CD4-positive, alpha-beta T cell (primary cell): ENCODE results near the gene SLAMF6. TPM values are rescaled to one million over a fixed set of nuclear protein-coding genes. Genes with fewer than 3 reads are reported as not detected.

Source experiments
- ATAC-seq: fragments of 200-7000 bp; cut with Tn5 transposase; one replicate; pipeline ENCODE4 v1.10.0; 2022; ENCODE audit warnings: mild to moderate bottlenecking; ENCODE audit not compliant: poor library complexity
- CTCF ChIA-PET: fragments of 350-600 bp; sonication (Branson Sonifier 250); formaldehyde crosslinking; loops from one replicate; lab custom pipeline; 2021; ENCODE audit warnings: antibody characterized with exemption, inconsistent platforms; lab: Charles Lee
- POLR2A ChIA-PET: fragments of 350-600 bp; sonication (Branson Sonifier 250); formaldehyde crosslinking; loops from one replicate; lab custom pipeline; 2021; ENCODE audit warnings: antibody characterized with exemption, inconsistent platforms; lab: Charles Lee
- DNase-seq, 14 experiments: peaks; one replicate each; pipeline ENCODE4 v3.0.0-alpha.2; 2013 to 2020; ENCODE audit warnings: mixed read lengths in 2 of 14
- H3K27ac ChIP-seq, 2 donors: one replicate each; pipeline versions ENCODE4 v1.5.1 to v1.7.0; 2013; ENCODE audit warnings: low read length in 2 of 2, low read depth in 1 of 2, mild to moderate bottlenecking in 1 of 2
- H3K27me3 ChIP-seq, 2 experiments: 1 replicate in 1 of 2; 2 replicates in 1 of 2; pipeline versions ENCODE4 v1.6.1 to v1.7.0; 2013; ENCODE audit warnings: low read length in 2 of 2, control low read depth in 1 of 2, mild to moderate bottlenecking in 1 of 2, moderate library complexity in 1 of 2; ENCODE audit not compliant: insufficient read depth in 2 of 2, control insufficient read depth in 1 of 2
- H3K36me3 ChIP-seq: one replicate; pipeline ENCODE4 v1.6.1; 2013; ENCODE audit warnings: low read length, control low read depth; ENCODE audit not compliant: insufficient read depth
- H3K4me1 ChIP-seq: one replicate; pipeline ENCODE4 v1.6.1; 2013; ENCODE audit warnings: low read length, control low read depth; ENCODE audit not compliant: insufficient read depth
- H3K4me3 ChIP-seq: one replicate; pipeline ENCODE4 v1.5.1; 2013; ENCODE audit warnings: mild to moderate bottlenecking, low read length, moderate library complexity
- H3K9me3 ChIP-seq, 2 experiments: 1 replicate in 1 of 2; 2 replicates in 1 of 2; pipeline versions ENCODE4 v1.6.1 to v1.7.0; 2013; ENCODE audit warnings: low read length in 2 of 2, mild to moderate bottlenecking in 2 of 2, control low read depth in 1 of 2, moderate library complexity in 1 of 2; ENCODE audit not compliant: control insufficient read depth in 1 of 2, insufficient read depth in 1 of 2
- H3K27ac Mint-ChIP-seq: one replicate; pipeline ENCODE4 v1.8.0; 2020; ENCODE audit warnings: mixed read lengths
- H3K27me3 Mint-ChIP-seq: one replicate; pipeline ENCODE4 v1.8.0; 2021; ENCODE audit warnings: mixed read lengths
- H3K36me3 Mint-ChIP-seq: one replicate; pipeline ENCODE4 v1.8.0; 2021; ENCODE audit warnings: low read depth, mixed read lengths
- H3K4me1 Mint-ChIP-seq: one replicate; pipeline ENCODE4 v1.8.0; 2021; ENCODE audit warnings: low read depth, mixed read lengths
- H3K4me3 Mint-ChIP-seq: one replicate; pipeline ENCODE4 v1.8.0; 2020; ENCODE audit warnings: mild to moderate bottlenecking, mixed read lengths
- H3K9me3 Mint-ChIP-seq: one replicate; pipeline ENCODE4 v1.8.0; 2020; ENCODE audit warnings: mixed read lengths
- CTCF ChIP-seq: fragments of 200-600 bp; IDR thresholded peaks from one replicate; pipeline ENCODE4 v1.8.0; 2022; ENCODE audit warnings: antibody characterized with exemption, mild to moderate bottlenecking
- intact Hi-C, 2 experiments: fragments of 100-400 bp; cut with DNase I in 1 of 2; cut with micrococcal nuclease in 1 of 2; formaldehyde crosslinking; loops; one replicate each; pipeline versions ENCODE4 v1.15.1 to v1.9.0; 2023 to 2025; cut with DNase I, micrococcal nuclease
- total RNA-seq, 174 experiments: library from RNA in 2 of 174; stranded (reverse) in 2 of 174; gene quantifications; one replicate each; pipeline ENCODE4 v1.2.3 and lab custom pipeline; 2021 to 2026

Gene SLAMF6
- total RNA-seq, 2 experiments from 2014 or later, result 6.3 to 7.3 TPM

- H3K27me3 Mint-ChIP-seq, result no peaks in the 10 kb centered on the region
- peak overlapping the region; percentile 96 for H3K4me3 Mint-ChIP-seq
- ATAC-seq (no peak), DNase-seq (no peak)
- H3K27me3 ChIP-seq, result no peaks in the 10 kb centered on the region
- no peak for TF ChIP-seq CTCF
- peaks cover 89% of the 10 kb centered on the region for H3K4me1 Mint-ChIP-seq
- CTCF ChIA-PET, result interaction anchor here (1.4 to 2.0 kb wide), 3 partner anchors 9 to 84 kb away, joined by 3 to 8 read pairs (median 4); no protein-coding TSS in a partner anchor
- no peaks in the 10 kb centered on the region for H3K36me3 ChIP-seq
- POLR2A ChIA-PET, result interaction anchor here (0.8 to 2.2 kb wide), 12 partner anchors 14 to 107 kb away, joined by 3 to 20 read pairs (median 5); no protein-coding TSS in a partner anchor
- intact Hi-C loops, result loop anchor here (2.0 to 5.0 kb wide), 4 partner anchors 19 to 84 kb away; partner anchors contain the start of gene CD84 (in 1 of the 2)
- H3K9me3 Mint-ChIP-seq, result peaks cover 7% of the 10 kb centered on the region
- peaks cover 38% of the 10 kb centered on the region for H3K36me3 Mint-ChIP-seq
- H3K4me3 ChIP-seq, result peak overlapping the region; percentile 70
- peaks cover 0 to 5% of the 10 kb centered on the region in 2 experiments for H3K9me3 ChIP-seq
- H3K27ac ChIP-seq, result peak overlapping the region; percentile 66 to 78
- H3K27ac Mint-ChIP-seq, result peak overlapping the region; percentile 99
- H3K4me1 ChIP-seq, result peaks cover 4% of the 10 kb centered on the region
Measured at GRCh38 chr1:160521554-160521953, 1.5 kb downstream of the SLAMF6 start.

GRCh38 chr1:160520999-160521398 lies 2.1 kb downstream of the SLAMF6 start:
- peaks cover 94% of the 10 kb centered on the region for H3K4me1 Mint-ChIP-seq
- peak overlapping the region; percentile 70 for H3K4me3 ChIP-seq
- H3K27ac Mint-ChIP-seq, result peak overlapping the region; percentile 99
- H3K9me3 Mint-ChIP-seq, result peaks cover 5% of the 10 kb centered on the region
- intact Hi-C loops, result loop anchor here (2.0 to 5.0 kb wide), 4 partner anchors 20 to 84 kb away; partner anchors contain the start of gene CD84 (in 1 of the 2)
- ChIA-PET POLR2A (interaction anchor here (1.0 to 1.6 kb wide), 3 partner anchors 19 to 64 kb away, joined by 3 to 12 read pairs (median 3); no protein-coding TSS in a partner anchor), CTCF (no interaction called here)
- no peaks in the 10 kb centered on the region for H3K27me3 Mint-ChIP-seq
- peaks cover 39% of the 10 kb centered on the region for H3K36me3 Mint-ChIP-seq
- ATAC-seq, result no peak
- no peaks in the 10 kb centered on the region for H3K36me3 ChIP-seq
- no peak for TF ChIP-seq CTCF
- peaks cover 4% of the 10 kb centered on the region for H3K4me1 ChIP-seq
- peak overlapping the region; percentile 66 to 78 for H3K27ac ChIP-seq
- peak overlapping the region; percentile 96 for H3K4me3 Mint-ChIP-seq
- no peaks in the 10 kb centered on the region for H3K27me3 ChIP-seq
- H3K9me3 ChIP-seq, result peaks cover 0 to 2% of the 10 kb centered on the region in 2 experiments
- peak in 1 of 14 experiments; percentile 39 for DNase-seq

GRCh38 chr1:160520582-160520981 lies 2.5 kb downstream of the SLAMF6 start:
- Histone ChIP-seq H3K9me3 (no peaks in the 10 kb centered on the region), H3K4me3 (peak overlapping the region; percentile 70), H3K4me1 (peaks cover 4% of the 10 kb centered on the region), H3K27ac (peak overlapping the region; percentile 66 to 78), H3K36me3 (no peaks in the 10 kb centered on the region), H3K27me3 (no peaks in the 10 kb centered on the region)
- Mint-ChIP-seq H3K27me3 (no peaks in the 10 kb centered on the region), H3K9me3 (peaks cover 3% of the 10 kb centered on the region), H3K27ac (peak overlapping the region; percentile 99), H3K4me1 (peaks cover 97% of the 10 kb centered on the region), H3K4me3 (peak overlapping the region; percentile 96), H3K36me3 (peaks cover 44% of the 10 kb centered on the region)
- POLR2A ChIA-PET, result interaction anchor here (0.7 to 1.1 kb wide), 5 partner anchors 9 to 177 kb away, joined by 3 to 6 read pairs (median 3); partner anchors contain the start of genes COPA and NCSTN
- TF ChIP-seq CTCF, result no peak
- intact Hi-C loops, result loop anchor here (2.0 to 5.0 kb wide), 4 partner anchors 20 to 83 kb away; partner anchors contain the start of gene CD84 (in 1 of the 2)
- ATAC-seq (no peak), DNase-seq (no peak)
- CTCF ChIA-PET, result interaction anchor here (1.7 kb wide), 1 partner anchor 20 kb away, joined by 4 read pairs; no protein-coding TSS in a partner anchor
